ENCODE results near the gene DIS3L2.
"Not testable (repeated sequence)": the region's sequence is repeated elsewhere in the genome, so short reads cannot be mapped to it uniquely, and the experiment has no call there.

Gene DIS3L2

GRCh38 chr2:232013701-232014353, 52.3 kb downstream of the DIS3L2 start:
- DNase-seq, result peak; percentile 10

GRCh38 chr2:232014681-232015080, 53.2 kb downstream of the DIS3L2 start:
- no peak for DNase-seq

GRCh38 chr2:232018181-232018580, 56.7 kb downstream of the DIS3L2 start:
- DNase-seq, result no peak

- no peak for DNase-seq
Measured at GRCh38 chr2:232022718-232023117, 61.2 kb downstream of the DIS3L2 start.

GRCh38 chr2:232023426-232023825, 61.9 kb downstream of the DIS3L2 start:
- DNase-seq, result no peak

- DNase-seq, result no peak
Measured at GRCh38 chr2:232024457-232024856, 62.9 kb downstream of the DIS3L2 start.

GRCh38 chr2:232026910-232027309, 65.4 kb downstream of the DIS3L2 start:
- peak; percentile 86 for DNase-seq

GRCh38 chr2:232027530-232027929, 66.0 kb downstream of the DIS3L2 start:
- DNase-seq, result peak; percentile 8

- DNase-seq, result no peak
Measured at GRCh38 chr2:232028071-232028470, 66.6 kb downstream of the DIS3L2 start.

GRCh38 chr2:232028631-232029030, 67.1 kb downstream of the DIS3L2 start:
- DNase-seq, result no peak

- DNase-seq, result no peak
Measured at GRCh38 chr2:232029346-232029745, 67.8 kb downstream of the DIS3L2 start.

GRCh38 chr2:232030229-232030628, 68.7 kb downstream of the DIS3L2 start:
- DNase-seq, result no peak

GRCh38 chr2:232035292-232035691, 73.8 kb downstream of the DIS3L2 start:
- DNase-seq, result not testable (repeated sequence)

GRCh38 chr2:232036876-232037275, 75.4 kb downstream of the DIS3L2 start:
- DNase-seq, result not testable (repeated sequence)

- no peak for DNase-seq
Measured at GRCh38 chr2:232038251-232038880, 76.9 kb downstream of the DIS3L2 start.

- no peak for DNase-seq
Measured at GRCh38 chr2:232038881-232039485, 77.5 kb downstream of the DIS3L2 start.

GRCh38 chr2:232042911-232043574, 81.5 kb downstream of the DIS3L2 start:
- no peak for DNase-seq

GRCh38 chr2:232043966-232044365, 82.5 kb downstream of the DIS3L2 start:
- no peak for DNase-seq

- DNase-seq, result no peak
Measured at GRCh38 chr2:232049350-232049749, 87.8 kb downstream of the DIS3L2 start.

GRCh38 chr2:232052591-232052990, 91.1 kb downstream of the DIS3L2 start:
- DNase-seq, result no peak

- no peak for DNase-seq
Measured at GRCh38 chr2:232053777-232054176, 92.3 kb downstream of the DIS3L2 start.

GRCh38 chr2:232058063-232058877, 96.8 kb downstream of the DIS3L2 start:
- DNase-seq, result peak; percentile 45

- no peak for DNase-seq
Measured at GRCh38 chr2:232058931-232059330, 97.4 kb downstream of the DIS3L2 start.
